Measurements from ENCODE around the gene LSP1.

The LSP1 gene

GRCh38 chr11:1925373-1926155 is 72.7 kb downstream of the LSP1 start:
- TF ChIP-seq CTCF (IDR thresholded peaks at IDR 0.05; ENCODE audit: low read length) = no peak
- TF ChIP-seq EZH2 (optimal IDR thresholded peaks at IDR 0.05; ENCODE audit: low read depth, low read length) = no peak
- no peak for TF ChIP-seq EZH2phosphoT487 (IDR thresholded peaks at IDR 0.05; ENCODE audit: low read length)
- peaks cover 100% of the 10 kb centered on the region for H3K27me3 ChIP-seq (replicated peaks; ENCODE audit: insufficient read depth, low read length)
- no peaks in the 10 kb centered on the region for H4K20me1 ChIP-seq (ENCODE audit: insufficient read depth, low read length)
- no peak overlapping the region for H3K4me3 ChIP-seq (ENCODE audit: low read length)
- no peak overlapping the region for H2AFZ ChIP-seq (ENCODE audit: low read length)
- H3K79me2 ChIP-seq (ENCODE audit: low read length) = no peaks in the 10 kb centered on the region
- H3K9me3 ChIP-seq (replicated peaks; ENCODE audit: insufficient read depth, low read length) = no peaks in the 10 kb centered on the region
- DNase-seq = no peak
- H3K4me1 ChIP-seq (ENCODE audit: low read length) = no peaks in the 10 kb centered on the region
- H3K27ac ChIP-seq (ENCODE audit: low read length) = no peak overlapping the region
- no peaks in the 10 kb centered on the region for H3K9me2 ChIP-seq (replicated peaks; ENCODE audit: insufficient read depth, low read length)
- H3F3A ChIP-seq (ENCODE audit: insufficient read depth, low read length) = no peaks in the 10 kb centered on the region
- no peaks in the 10 kb centered on the region for H3K36me3 ChIP-seq (replicated peaks; ENCODE audit: insufficient read depth, low read length)
- no peak overlapping the region for H3K4me2 ChIP-seq (ENCODE audit: low read depth, low read length)
- H3K9ac ChIP-seq (ENCODE audit: low read length) = no peak overlapping the region

- no peaks in the 10 kb centered on the region for H3K9me3 ChIP-seq (replicated peaks; ENCODE audit: insufficient read depth, low read length)
- no peak overlapping the region for H3K4me3 ChIP-seq (ENCODE audit: low read length)
- H3K79me2 ChIP-seq (ENCODE audit: low read length) = no peaks in the 10 kb centered on the region
- no peak overlapping the region for H2AFZ ChIP-seq (ENCODE audit: low read length)
- DNase-seq = no peak
- peaks cover 100% of the 10 kb centered on the region for H3K27me3 ChIP-seq (replicated peaks; ENCODE audit: insufficient read depth, low read length)
- TF ChIP-seq EZH2 (optimal IDR thresholded peaks at IDR 0.05; ENCODE audit: low read depth, low read length) = no peak
- TF ChIP-seq EZH2phosphoT487 (IDR thresholded peaks at IDR 0.05; ENCODE audit: low read length) = no peak
- no peak for TF ChIP-seq CTCF (IDR thresholded peaks at IDR 0.05; ENCODE audit: low read length)
- no peaks in the 10 kb centered on the region for H3K4me1 ChIP-seq (ENCODE audit: low read length)
- no peaks in the 10 kb centered on the region for H3F3A ChIP-seq (ENCODE audit: insufficient read depth, low read length)
- no peaks in the 10 kb centered on the region for H3K9me2 ChIP-seq (replicated peaks; ENCODE audit: insufficient read depth, low read length)
- no peaks in the 10 kb centered on the region for H3K36me3 ChIP-seq (replicated peaks; ENCODE audit: insufficient read depth, low read length)
- no peak overlapping the region for H3K9ac ChIP-seq (ENCODE audit: low read length)
- no peak overlapping the region for H3K4me2 ChIP-seq (ENCODE audit: low read depth, low read length)
- no peaks in the 10 kb centered on the region for H4K20me1 ChIP-seq (ENCODE audit: insufficient read depth, low read length)
- no peak overlapping the region for H3K27ac ChIP-seq (ENCODE audit: low read length)
These were observed 73.5 kb downstream of the LSP1 start for GRCh38 chr11:1926156-1927025.

- Histone ChIP-seq H2AFZ (ENCODE audit: low read length) (no peak overlapping the region), H3K4me2 (ENCODE audit: low read depth, low read length) (no peak overlapping the region), H3K27me3 (replicated peaks; ENCODE audit: insufficient read depth, low read length) (peaks cover 100% of the 10 kb centered on the region), H3K4me3 (ENCODE audit: low read length) (no peak overlapping the region), H3K27ac (ENCODE audit: low read length) (no peak overlapping the region), H3K9me2 (replicated peaks; ENCODE audit: insufficient read depth, low read length) (no peaks in the 10 kb centered on the region), H3K79me2 (ENCODE audit: low read length) (no peaks in the 10 kb centered on the region), H3K36me3 (replicated peaks; ENCODE audit: insufficient read depth, low read length) (no peaks in the 10 kb centered on the region), H3K9me3 (replicated peaks; ENCODE audit: insufficient read depth, low read length) (no peaks in the 10 kb centered on the region), H3K9ac (ENCODE audit: low read length) (no peak overlapping the region), H3K4me1 (ENCODE audit: low read length) (no peaks in the 10 kb centered on the region), H4K20me1 (ENCODE audit: insufficient read depth, low read length) (no peaks in the 10 kb centered on the region), H3F3A (ENCODE audit: insufficient read depth, low read length) (no peaks in the 10 kb centered on the region)
- TF ChIP-seq CTCF (IDR thresholded peaks at IDR 0.05; ENCODE audit: low read length) (no peak), EZH2phosphoT487 (IDR thresholded peaks at IDR 0.05; ENCODE audit: low read length) (no peak), EZH2 (optimal IDR thresholded peaks at IDR 0.05; ENCODE audit: low read depth, low read length) (no peak)
- DNase-seq = no peak
These were observed 74.4 kb downstream of the LSP1 start for GRCh38 chr11:1927026-1927847.

Data from MM.1S (cell line).